H9 (cell line): Measurements from ENCODE around the gene TNIP1. TPM values are rescaled to one million over a fixed set of nuclear protein-coding genes. Genes with fewer than 3 reads are reported as not detected.

Experiments
- DNase-seq: peaks from one replicate; pipeline ENCODE4 v3.0.0-alpha.2; 2017
- H2AFZ ChIP-seq: one replicate; pipeline ENCODE4 v1.6.1; 2013; ENCODE audit warnings: mild to moderate bottlenecking, low read length, control low read depth, moderate library complexity
- H2AK5ac ChIP-seq: 2 replicates; pipeline ENCODE4 v1.6.1; 2013; ENCODE audit warnings: low read length, control low read depth, mixed read lengths; ENCODE audit not compliant: insufficient read length
- H2BK120ac ChIP-seq: one replicate; pipeline ENCODE4 v1.6.1; 2013; ENCODE audit warnings: low read depth, mild to moderate bottlenecking, low read length, control low read depth, inconsistent platforms; ENCODE audit not compliant: poor library complexity, severe bottlenecking
- H2BK12ac ChIP-seq: 2 replicates; pipeline ENCODE4 v1.6.1; 2013; ENCODE audit warnings: low read length, control low read depth, mixed read lengths, low read depth; ENCODE audit not compliant: insufficient read length
- H2BK15ac ChIP-seq: 2 replicates; pipeline ENCODE4 v1.6.1; 2013; ENCODE audit warnings: low read depth, low read length, control low read depth
- H2BK20ac ChIP-seq: one replicate; pipeline ENCODE4 v1.6.1; 2013; ENCODE audit warnings: low read depth, mild to moderate bottlenecking, low read length, control low read depth, inconsistent platforms; ENCODE audit not compliant: poor library complexity, severe bottlenecking
- H2BK5ac ChIP-seq: 2 replicates; pipeline ENCODE4 v1.6.1; 2013; ENCODE audit warnings: low read length, control low read depth, mixed read lengths; ENCODE audit not compliant: insufficient read length
- H3K14ac ChIP-seq: 2 replicates; pipeline ENCODE4 v1.6.1; 2013; ENCODE audit warnings: low read length, control low read depth; ENCODE audit not compliant: insufficient read depth
- H3K18ac ChIP-seq: 2 replicates; pipeline ENCODE4 v1.6.1; 2013; ENCODE audit warnings: low read depth, mild to moderate bottlenecking, mixed read lengths, low read length, control low read depth; ENCODE audit not compliant: insufficient read length
- H3K23ac ChIP-seq: 2 replicates; pipeline ENCODE4 v1.6.1; 2013; ENCODE audit warnings: low read length, control low read depth, mixed read lengths, low read depth; ENCODE audit not compliant: insufficient read length
- H3K23me2 ChIP-seq: 2 replicates; pipeline ENCODE4 v1.6.1; 2013; ENCODE audit warnings: low read depth, mild to moderate bottlenecking, mixed read lengths, low read length, control low read depth; ENCODE audit not compliant: insufficient read length, poor library complexity, severe bottlenecking
- H3K27ac ChIP-seq: 2 replicates; pipeline ENCODE4 v1.5.1; 2013; ENCODE audit warnings: low read length, control low read depth, mixed read lengths, low read depth; ENCODE audit not compliant: insufficient read length
- H3K27me3 ChIP-seq: 2 replicates; pipeline ENCODE4 v1.6.1; 2013; ENCODE audit warnings: low read length, control low read depth, inconsistent platforms; ENCODE audit not compliant: insufficient read depth
- H3K4ac ChIP-seq: 2 replicates; pipeline ENCODE4 v1.6.1; 2013; ENCODE audit warnings: low read depth, mild to moderate bottlenecking, control low read depth, inconsistent platforms, low read length, moderate library complexity
- H3K4me1 ChIP-seq: 2 replicates; pipeline ENCODE4 v1.6.1; 2013; ENCODE audit warnings: low read length, control low read depth, inconsistent platforms; ENCODE audit not compliant: insufficient read depth
- H3K4me2 ChIP-seq: 2 replicates; pipeline ENCODE4 v1.6.1; 2013; ENCODE audit warnings: low read length, control low read depth, mixed read lengths; ENCODE audit not compliant: insufficient read length, insufficient read depth
- H3K56ac ChIP-seq: 2 replicates; pipeline ENCODE4 v1.6.1; 2013; ENCODE audit warnings: low read depth, mild to moderate bottlenecking, mixed read lengths, low read length, control low read depth; ENCODE audit not compliant: insufficient read length
- H3K79me1 ChIP-seq: 2 replicates; pipeline ENCODE4 v1.6.1; 2013; ENCODE audit warnings: low read depth, mild to moderate bottlenecking, moderate library complexity, low read length, control low read depth, inconsistent platforms; ENCODE audit not compliant: insufficient read depth, poor library complexity, severe bottlenecking
- H3K79me2 ChIP-seq: 2 replicates; pipeline ENCODE4 v1.6.1; 2013; ENCODE audit warnings: low read length, control low read depth, inconsistent platforms; ENCODE audit not compliant: insufficient read depth
- H3K9ac ChIP-seq: 2 replicates; pipeline ENCODE4 v1.6.1; 2013; ENCODE audit warnings: low read length, control low read depth, mixed read lengths; ENCODE audit not compliant: insufficient read length; ENCODE audit errors: extremely low read depth
- H3K9me3 ChIP-seq: one replicate; pipeline ENCODE4 v1.6.1; 2013; ENCODE audit warnings: low read depth, low read length, inconsistent platforms; ENCODE audit not compliant: control insufficient read depth
- H3T11ph ChIP-seq: one replicate; pipeline ENCODE4 v1.6.1; 2013; ENCODE audit warnings: mild to moderate bottlenecking, low read length, control low read depth, inconsistent platforms
- H4K20me1 ChIP-seq: one replicate; pipeline ENCODE4 v1.6.1; 2013; ENCODE audit not compliant: control insufficient read depth, insufficient read length, insufficient read depth
- H4K5ac ChIP-seq: 2 replicates; pipeline ENCODE4 v1.6.1; 2013; ENCODE audit warnings: low read depth, mild to moderate bottlenecking, mixed read lengths, low read length, control low read depth; ENCODE audit not compliant: insufficient read length
- H4K8ac ChIP-seq: replicated peaks from 2 replicates; pipeline ENCODE4 v1.6.1; 2013; ENCODE audit warnings: low read length, control low read depth, mixed read lengths, low read depth; ENCODE audit not compliant: insufficient read length
- H4K91ac ChIP-seq: 2 replicates; pipeline ENCODE4 v1.6.1; 2013; ENCODE audit warnings: low read depth, mild to moderate bottlenecking, moderate library complexity, mixed read lengths, low read length, control low read depth; ENCODE audit not compliant: insufficient read length
- H3K27ac Mint-ChIP-seq, 3 experiments: 2 replicates in 2 of 3; 3 replicates in 1 of 3; pipeline ENCODE4 v1.8.0; 2020 to 2021; ENCODE audit warnings: mixed read lengths in 3 of 3, mild to moderate bottlenecking in 1 of 3, moderate library complexity in 1 of 3
- H3K27me3 Mint-ChIP-seq: 2 replicates; pipeline ENCODE4 v1.8.0; 2021; ENCODE audit warnings: low read depth, mild to moderate bottlenecking, moderate library complexity, mixed read lengths
- H3K36me3 Mint-ChIP-seq, 3 experiments: 2 replicates in 2 of 3; 3 replicates in 1 of 3; pipeline ENCODE4 v1.8.0; 2020 to 2021; ENCODE audit warnings: low read depth in 3 of 3, mixed read lengths in 3 of 3; ENCODE audit not compliant: insufficient read depth in 1 of 3
- H3K4me1 Mint-ChIP-seq, 2 experiments: 2 replicates each; pipeline ENCODE4 v1.8.0; 2020; ENCODE audit warnings: mixed read lengths in 2 of 2
- H3K4me3 Mint-ChIP-seq, 2 experiments: 2 replicates in 1 of 2; 3 replicates in 1 of 2; pipeline ENCODE4 v1.8.0; 2020 to 2021; ENCODE audit warnings: mild to moderate bottlenecking in 2 of 2, mixed read lengths in 2 of 2, moderate library complexity in 1 of 2
- H3K9me3 Mint-ChIP-seq, 2 experiments: 2 replicates in 1 of 2; 3 replicates in 1 of 2; pipeline ENCODE4 v1.8.0; 2020; ENCODE audit warnings: mild to moderate bottlenecking in 2 of 2, mixed read lengths in 2 of 2, moderate library complexity in 1 of 2
- CTCF ChIP-seq: fragments of 200-600 bp; sonication (generic); conservative IDR thresholded peaks from 3 replicates; pipeline ENCODE4 v1.8.0; 2021; ENCODE audit warnings: antibody characterized with exemption, mild to moderate bottlenecking
- WGBS: extraction: QIAGEN DNeasy Blood & Tissue Kit; methylation state at CpG from one replicate; pipeline ENCODE4 v1.1.7; 2013; ENCODE audit warnings: missing lambda C conversion rate, low lambda C conversion rate, mixed read lengths; ENCODE audit not compliant: insufficient read length; ENCODE audit errors: extremely low coverage; 5-methylcytosine and 5-hydroxymethylcytosine counted together
- total RNA-seq: library from RNA; stranded (reverse); gene quantifications from 2 replicates; pipeline ENCODE4 v1.2.1, GENCODE V29; 2021

TNIP1 gene
- total RNA-seq, 1 experiment from 2014 or later: 40.8 TPM

- Histone ChIP-seq H3T11ph (no peak overlapping the region), H2BK20ac (no peak overlapping the region), H3K4me2 (no peak overlapping the region), H3K4ac (no peak overlapping the region), H3K23me2 (no peaks in the 10 kb centered on the region), H4K91ac (no peak overlapping the region), H2AFZ (no peak overlapping the region), H4K20me1 (peaks cover 2% of the 10 kb centered on the region), H3K79me1 (no peaks in the 10 kb centered on the region), H2BK15ac (no peak overlapping the region), H2AK5ac (no peak overlapping the region), H3K9me3 (no peaks in the 10 kb centered on the region), H3K23ac (no peak overlapping the region), H3K79me2 (no peaks in the 10 kb centered on the region), H3K18ac (no peak overlapping the region), H3K9ac (no peak overlapping the region), H2BK120ac (no peak overlapping the region), H3K4me1 (no peaks in the 10 kb centered on the region), H3K27me3 (no peaks in the 10 kb centered on the region), H3K27ac (no peak overlapping the region), H2BK5ac (no peak overlapping the region), H4K5ac (no peak overlapping the region), H4K8ac (no peak overlapping the region), H3K56ac (no peak overlapping the region), H2BK12ac (no peak overlapping the region), H3K14ac (no peak overlapping the region)
- Mint-ChIP-seq H3K9me3 (no peaks in the 10 kb centered on the region), H3K36me3 (peaks cover 10 to 64% (median 57%) of the 10 kb centered on the region in 3 experiments; a peak in 6 of 7 replicates), H3K27ac (no peak overlapping the region), H3K4me3 (no peak overlapping the region), H3K4me1 (peaks cover 9 to 10% of the 10 kb centered on the region in 2 experiments), H3K27me3 (no peaks in the 10 kb centered on the region)
- WGBS: no CpG with 5 or more reads among the region's 7 CpGs
- TF ChIP-seq CTCF: no peak
- DNase-seq: no peak
These were observed 44.6 kb upstream of the TNIP1 start for GRCh38 chr5:151125421-151125820.
